Glomerular visceral epithelial cell (primary cell): ENCODE data around the gene ENAH.
A peak's percentile ranks its signal among the peaks of the same experiment; 100 is the strongest.
"Not testable (repeated sequence)": the region's sequence is repeated elsewhere in the genome, so short reads cannot be mapped to it uniquely, and the experiment has no call there.

Experiments used
- DNase-seq: peaks from one replicate; pipeline ENCODE4 v3.0.0-alpha.2; 2016; ENCODE audit errors: extremely low spot score

Gene ENAH

GRCh38 chr1:225652729-225653462 is at the start of gene ENAH:
Gene ENAH, minus strand, starts transcription at chr1:225653123. Its CDS starts 433 bp downstream, at chr1:225652690.
- peak; percentile 92 for DNase-seq

DNA sequence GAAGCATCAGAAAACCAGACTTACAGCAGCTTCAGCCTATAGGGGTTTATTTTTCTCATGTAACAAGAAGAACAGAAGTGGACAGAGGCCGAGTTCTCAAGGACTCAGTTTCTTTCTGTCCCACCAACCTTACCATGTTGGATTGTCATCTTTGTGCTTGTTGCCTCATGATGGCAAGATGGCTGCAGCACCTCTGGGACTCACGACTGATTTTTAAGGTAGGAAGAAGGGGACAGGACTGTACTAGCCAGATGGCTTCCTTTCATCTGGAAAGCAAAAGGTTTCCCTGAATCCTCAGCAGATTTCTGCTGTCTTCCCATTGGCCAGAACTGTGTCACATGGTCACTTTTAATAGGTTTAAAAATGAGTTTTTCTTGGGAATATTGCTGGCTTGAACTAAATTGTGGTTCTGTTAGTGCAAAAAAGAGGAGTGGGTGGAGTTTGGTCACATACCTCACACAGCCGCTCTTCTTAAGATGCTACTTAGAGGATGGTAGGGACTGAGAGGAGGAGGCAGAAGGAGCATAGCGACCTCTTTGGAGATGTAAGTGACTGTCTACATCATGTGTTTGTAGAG is 48.1 kb upstream of the ENAH start:
- DNase-seq, result peak; percentile 47

DNA sequence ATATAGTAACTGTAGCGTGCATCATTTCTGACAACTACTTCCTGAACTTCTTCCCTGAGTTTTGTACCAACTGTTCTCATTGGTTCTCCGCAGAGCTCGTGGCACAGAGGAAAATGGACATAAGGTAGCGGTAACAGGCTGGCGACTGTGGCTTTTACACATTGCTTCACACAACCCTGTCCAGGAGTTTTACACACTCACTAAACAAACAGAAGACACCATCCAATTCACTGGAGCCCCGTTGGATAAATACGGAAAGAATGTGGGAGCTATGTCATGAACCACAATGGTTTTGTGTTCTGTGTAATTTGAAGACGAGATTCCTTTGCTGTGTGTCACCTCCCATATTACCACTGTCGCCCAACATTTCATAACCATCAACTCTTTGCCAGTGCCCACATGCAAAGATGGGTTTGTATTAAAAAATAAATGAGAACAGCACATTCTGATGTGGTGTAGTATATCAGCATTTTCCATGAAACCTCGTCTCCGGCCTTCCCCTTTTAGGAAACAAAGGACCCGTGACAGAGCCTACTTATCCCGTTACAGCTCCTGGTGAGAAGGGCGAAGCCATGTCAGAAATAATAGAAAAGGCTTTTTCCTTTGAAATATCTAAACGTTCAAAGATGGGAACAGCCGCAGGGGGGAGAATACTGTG is 47.4 kb upstream of the ENAH start:
- DNase-seq, result peak; percentile 99

DNA sequence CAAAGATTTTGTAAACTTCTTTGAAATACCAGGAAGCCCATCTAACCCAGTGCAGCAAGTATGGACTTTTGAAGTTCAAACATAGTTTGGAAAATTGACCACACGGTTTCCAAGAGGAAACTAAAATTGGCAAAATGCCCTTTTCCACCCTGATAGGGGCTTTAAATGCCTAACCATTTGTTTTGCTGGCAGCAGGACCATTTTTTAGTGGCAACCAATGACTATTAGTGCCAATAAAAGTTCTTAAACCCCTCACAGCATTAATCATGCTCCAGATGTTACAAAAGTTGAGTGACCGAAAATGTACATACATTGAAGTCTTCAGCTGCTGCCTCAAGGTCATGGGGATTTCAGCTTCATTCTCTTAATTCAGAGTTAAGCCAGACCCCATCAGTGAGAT is 46.4 kb upstream of the ENAH start:
- peak; percentile 22 for DNase-seq

GRCh38 chr1:225698194-225698593 is 45.3 kb upstream of the ENAH start:
- DNase-seq, result not testable (repeated sequence)

DNA sequence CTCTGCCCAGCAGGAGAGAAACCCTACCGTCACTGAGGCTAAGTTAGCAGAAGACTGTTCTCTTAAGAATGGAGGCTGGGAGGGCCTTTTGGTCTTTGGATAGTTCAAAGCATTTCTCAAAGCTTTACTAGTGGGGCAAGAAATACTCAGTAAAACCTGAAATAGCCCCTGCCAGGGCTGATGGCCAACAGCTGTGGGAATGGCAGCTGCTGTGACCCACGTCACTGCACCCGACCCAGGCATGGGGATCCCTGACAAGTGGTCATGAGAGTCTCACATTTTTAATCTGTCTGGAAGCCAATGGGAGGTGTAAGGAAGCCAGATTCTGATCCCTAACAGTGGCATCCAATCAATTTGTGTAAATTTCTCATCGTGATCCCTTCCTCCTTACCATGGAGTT is 44.5 kb upstream of the ENAH start:
- DNase-seq, result no peak

DNA sequence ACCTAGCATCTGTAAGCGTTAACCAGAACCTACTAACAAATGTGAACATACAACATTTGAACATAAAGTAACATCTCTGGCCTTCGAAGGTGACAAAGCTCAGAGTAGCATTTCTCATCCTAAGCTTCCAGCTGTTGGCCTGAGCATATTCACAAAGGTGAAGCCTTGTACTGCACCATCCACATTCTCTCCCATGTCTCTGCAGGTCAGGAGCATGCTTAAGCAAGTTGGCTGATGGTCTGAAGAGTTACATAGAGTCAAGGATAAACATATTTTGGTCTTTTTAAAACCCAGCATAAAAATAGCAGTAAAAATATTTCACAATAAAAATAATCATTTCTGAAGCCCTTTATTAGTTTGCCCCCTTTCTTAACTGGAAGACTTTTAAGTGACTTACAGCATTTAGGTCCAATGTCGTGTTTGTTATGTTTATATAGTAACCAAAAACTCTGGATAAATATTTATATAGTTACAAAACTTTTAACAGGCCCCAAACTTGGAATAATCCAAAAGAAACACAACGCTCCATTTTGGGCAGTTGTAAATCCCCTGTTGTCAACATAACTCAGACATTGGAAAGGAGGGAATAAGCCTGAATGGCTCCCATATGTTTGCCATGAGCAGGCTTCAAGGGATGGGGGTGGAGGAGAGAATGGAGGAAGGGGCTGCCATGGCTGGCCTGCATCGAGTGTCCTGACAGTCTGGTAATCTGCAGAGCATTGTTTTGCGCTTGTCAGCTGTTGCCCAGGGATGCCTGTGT is 42.8 kb upstream of the ENAH start:
- no peak for DNase-seq

- no peak for DNase-seq
Measured at GRCh38 chr1:225694151-225694603, 41.3 kb upstream of the ENAH start.

DNA sequence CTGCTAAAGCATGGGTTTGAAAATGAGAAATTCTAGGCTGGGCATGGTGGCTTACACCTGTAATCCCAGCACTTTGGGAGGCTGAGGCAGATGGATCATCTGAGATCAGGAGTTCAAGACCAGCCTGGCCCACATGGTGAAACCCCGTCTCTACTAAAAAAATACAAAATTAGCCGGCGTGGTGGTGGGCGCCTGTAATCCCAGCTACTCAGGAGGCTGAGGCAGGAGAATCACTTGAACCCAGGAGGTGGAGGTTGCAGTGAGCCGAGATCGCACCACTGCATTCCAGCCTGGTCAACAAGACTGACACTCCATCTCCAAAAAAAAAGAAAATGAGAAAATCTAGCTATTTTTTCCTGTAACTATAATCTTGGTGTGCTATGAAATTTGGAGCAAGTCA is 40.8 kb upstream of the ENAH start:
- not testable (repeated sequence) for DNase-seq

DNA sequence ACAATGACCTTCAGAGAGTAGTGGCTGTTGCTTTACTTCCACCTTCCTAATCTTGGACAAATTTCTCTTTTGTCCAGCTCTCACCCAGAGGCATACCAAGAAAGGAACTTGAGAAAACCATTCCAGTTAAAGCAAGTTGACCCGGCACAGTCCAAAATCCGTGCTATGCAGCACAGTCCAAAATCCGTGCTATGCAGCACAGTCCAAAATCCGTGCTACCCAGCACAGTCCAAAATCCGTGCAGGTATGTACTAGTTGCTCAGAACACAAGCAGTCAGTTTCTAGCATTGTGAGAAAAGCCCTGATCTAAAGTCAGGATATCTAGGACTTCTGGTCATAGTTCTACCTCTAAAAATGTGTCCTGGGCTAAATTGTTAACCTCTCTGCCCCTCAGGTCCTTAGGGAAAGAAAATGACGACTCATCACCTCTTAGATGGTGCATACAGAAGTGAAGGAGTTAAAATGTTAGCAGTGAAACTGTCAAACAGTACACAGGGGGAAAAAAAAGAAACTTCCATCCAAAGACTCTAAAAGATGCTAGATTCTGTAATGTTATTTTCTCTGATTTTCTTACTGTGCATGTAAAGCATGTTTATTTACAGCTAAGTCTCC is 40.3 kb upstream of the ENAH start:
- no peak for DNase-seq

GRCh38 chr1:225692517-225692879 is 39.6 kb upstream of the ENAH start:
- DNase-seq, result no peak

DNA sequence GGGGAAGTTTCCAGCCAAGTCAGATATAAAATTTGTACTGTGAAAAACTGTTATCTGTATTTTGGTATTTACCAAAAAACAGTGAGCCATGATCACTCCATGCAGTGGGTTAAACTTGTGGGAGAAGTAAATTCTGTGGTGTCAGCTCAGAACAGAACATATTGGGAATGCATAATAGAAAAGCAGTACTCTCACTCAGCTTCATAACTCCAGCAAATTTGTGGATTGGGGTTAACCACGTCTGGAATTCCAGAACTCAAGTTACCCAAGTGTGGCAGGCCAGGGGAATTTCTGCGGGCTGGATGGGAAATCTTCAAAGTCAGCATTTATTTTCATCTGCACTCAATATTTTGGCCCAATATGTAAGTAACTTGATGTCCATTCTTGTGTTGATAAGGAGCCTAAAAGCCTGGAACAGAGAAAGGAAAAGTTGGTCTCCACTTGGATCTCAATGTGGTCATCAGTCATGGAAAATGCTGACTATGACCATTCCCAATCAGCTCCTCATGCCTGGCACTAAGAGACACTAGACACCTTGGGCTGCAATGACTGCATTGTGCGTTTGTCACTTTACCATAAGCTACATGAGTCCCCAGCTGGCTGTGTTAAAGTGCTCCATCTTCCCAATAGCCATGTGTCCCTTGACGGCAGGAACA is 39.1 kb upstream of the ENAH start:
- peak; percentile 94 for DNase-seq

- DNase-seq, result peak; percentile 87
Measured at GRCh38 chr1:225691377-225691776, 38.5 kb upstream of the ENAH start.

DNA sequence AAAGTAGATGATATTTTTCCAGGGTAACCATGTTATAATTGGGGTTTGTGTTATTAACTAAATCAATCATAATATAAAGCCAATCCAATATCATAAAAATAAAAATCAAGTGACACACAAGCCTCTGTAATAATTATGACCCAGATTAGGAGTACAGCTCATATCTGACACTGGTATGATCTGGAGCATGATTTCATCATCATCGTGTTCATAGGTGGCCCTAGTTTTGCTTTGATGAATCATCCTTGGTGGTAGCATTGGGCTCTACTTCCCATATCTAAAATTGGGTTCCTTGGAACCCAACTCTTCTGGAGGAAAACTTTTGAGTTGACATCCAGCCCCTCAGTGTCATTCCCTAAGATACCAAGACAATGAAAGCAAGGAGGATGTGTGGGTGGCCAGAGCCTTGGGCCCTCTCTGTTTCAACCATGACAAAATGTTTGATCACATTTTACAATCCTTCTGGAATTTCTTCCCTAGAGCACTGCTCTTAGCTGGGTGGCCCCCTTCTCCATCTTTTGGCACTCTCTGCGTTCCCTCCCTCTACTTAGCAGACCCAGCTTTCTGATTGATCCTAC is 37.0 kb upstream of the ENAH start:
- no peak for DNase-seq

DNA sequence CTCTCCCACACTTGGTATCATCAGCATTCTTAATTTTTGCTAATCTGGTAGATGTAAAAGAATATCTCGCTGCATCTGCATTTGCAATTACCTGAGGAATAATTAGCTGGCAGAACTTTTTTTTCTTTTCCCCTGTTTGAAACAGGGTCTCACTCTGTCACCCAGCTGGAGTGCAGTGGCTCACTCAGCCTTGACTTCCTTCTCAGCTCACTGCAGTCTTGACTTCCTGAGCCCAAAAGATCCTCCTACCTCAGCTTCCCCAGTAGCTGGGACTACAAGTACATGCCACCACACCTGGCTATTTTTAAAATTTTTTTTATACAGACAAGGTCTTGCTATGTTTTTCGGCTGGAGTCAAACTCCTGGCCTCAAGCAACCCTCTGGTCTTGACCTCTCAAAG is 35.4 kb upstream of the ENAH start:
- DNase-seq, result no peak

DNA sequence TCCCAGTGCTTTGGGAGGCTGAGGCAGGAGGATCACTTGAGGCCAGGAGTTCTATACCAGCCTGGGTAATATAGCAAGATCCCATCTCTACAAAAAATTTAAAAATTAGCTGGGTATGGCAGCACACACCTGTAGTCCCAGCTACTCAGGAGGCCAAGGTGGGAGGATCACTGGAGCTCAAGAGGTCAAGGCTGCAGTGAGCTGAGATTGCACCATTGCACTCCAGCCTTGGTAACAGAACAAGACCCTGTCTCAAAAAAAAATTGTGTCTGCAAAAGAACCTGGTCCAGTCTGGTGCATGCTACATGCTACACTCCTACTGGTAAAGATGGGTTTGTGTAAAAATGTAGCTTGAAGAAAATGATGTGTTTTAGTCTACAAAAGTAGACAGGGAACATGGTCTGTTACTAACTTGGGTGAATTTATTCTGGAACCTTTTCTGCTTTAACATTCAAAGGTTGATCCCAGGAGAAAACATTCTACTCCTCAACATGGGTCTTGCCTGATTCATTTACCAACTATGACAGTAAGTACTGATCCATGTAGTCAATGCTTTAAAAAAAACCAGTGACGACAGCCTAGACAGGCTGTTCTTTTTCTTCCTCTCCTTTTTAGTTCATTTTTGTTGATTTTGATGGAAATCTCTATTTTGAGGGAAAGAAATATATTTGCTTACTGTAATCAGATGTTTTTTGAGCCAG is 32.7 kb upstream of the ENAH start:
- DNase-seq, result no peak

- no peak for DNase-seq
Measured at GRCh38 chr1:225684741-225685140, 31.8 kb upstream of the ENAH start.

GRCh38 chr1:225681231-225681630 is 28.3 kb upstream of the ENAH start:
- DNase-seq, result no peak

DNA sequence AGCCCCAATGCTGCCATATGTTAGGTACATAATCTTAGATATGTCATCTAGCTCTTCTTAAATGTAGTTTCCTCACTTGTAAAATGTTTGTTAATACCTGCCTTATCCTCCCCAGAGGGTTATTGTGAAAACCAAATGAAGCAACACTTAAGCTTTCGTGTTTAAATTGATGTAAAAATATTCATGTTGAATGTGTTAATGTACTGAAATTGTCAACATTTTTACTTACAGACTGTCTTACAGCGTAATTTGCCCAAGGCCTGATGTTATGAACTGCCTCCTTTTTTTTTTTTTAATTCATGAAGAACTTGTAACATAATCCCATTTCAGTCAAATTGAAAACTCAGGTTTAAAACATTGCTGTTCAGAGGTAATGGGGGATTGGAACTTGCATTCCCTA is 25.6 kb upstream of the ENAH start:
- no peak for DNase-seq

DNA sequence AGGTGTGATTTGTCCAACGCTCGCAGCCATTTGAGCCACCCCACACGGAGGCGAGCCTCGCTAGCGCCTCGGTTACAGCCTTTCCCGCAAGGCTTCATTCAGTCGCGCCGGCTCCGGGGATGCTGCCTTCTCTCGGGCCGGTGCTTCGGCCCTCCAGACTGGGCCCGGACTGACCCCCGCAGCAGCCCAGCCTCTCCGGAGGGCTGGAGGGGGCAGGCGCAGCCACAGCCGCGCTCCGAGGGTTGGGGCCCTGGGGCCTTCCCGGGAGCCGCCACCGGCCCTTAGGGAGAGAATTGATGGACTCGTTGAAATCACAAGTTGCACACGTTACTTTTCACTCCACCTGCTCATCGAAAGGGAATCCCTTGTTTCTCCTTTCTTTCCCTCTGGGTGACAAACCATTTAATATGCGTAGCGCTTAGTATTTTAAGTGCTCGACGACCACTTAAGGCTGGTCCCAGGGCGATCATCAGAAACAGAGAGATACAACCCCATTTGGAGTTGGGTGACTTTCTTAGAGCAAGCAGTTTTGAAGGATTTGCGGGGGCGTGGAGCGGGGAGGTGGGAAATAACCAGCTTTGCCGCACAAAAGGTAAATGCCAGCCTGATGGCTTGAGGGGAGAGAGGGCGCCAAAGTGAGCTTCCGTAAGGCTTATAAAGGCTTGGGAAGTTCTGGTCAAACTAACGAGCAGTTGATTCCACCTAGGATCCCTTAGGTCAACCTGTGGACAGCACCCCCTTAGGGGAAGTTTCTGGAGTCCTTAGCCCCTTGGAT is 24.6 kb upstream of the ENAH start:
- DNase-seq, result no peak
